HG02973 (cell line): ENCODE data around the gene ARPP21.

Experiments
- ATAC-seq: cut with Tn5 transposase; IDR thresholded peaks from one replicate; pipeline ENCODE4 v1.9.1; 2021; ENCODE audit warnings: moderate library complexity; ENCODE audit not compliant: unreplicated experiment

ARPP21 gene

GRCh38 chr3:35733341-35733740, 94.0 kb downstream of the ARPP21 start:
- no peak for ATAC-seq

GRCh38 chr3:35733864-35734263, 94.5 kb downstream of the ARPP21 start:
- ATAC-seq: no peak

GRCh38 chr3:35737080-35737479, 97.8 kb downstream of the ARPP21 start:
- no peak for ATAC-seq

- no peak for ATAC-seq
These were observed 98.2 kb downstream of the ARPP21 start for GRCh38 chr3:35737527-35737926.

GRCh38 chr3:35737934-35738706, 98.8 kb downstream of the ARPP21 start:
- ATAC-seq: no peak

- ATAC-seq: no peak
These were observed 100.0 kb downstream of the ARPP21 start for GRCh38 chr3:35739181-35739809.

GRCh38 chr3:35739964-35740527, 100.7 kb downstream of the ARPP21 start:
- ATAC-seq: no peak

GRCh38 chr3:35743218-35743617, 103.9 kb downstream of the ARPP21 start:
- no peak for ATAC-seq

GRCh38 chr3:35744419-35744818, 105.1 kb downstream of the ARPP21 start:
- ATAC-seq: no peak

GRCh38 chr3:35745351-35745750, 106.0 kb downstream of the ARPP21 start:
- ATAC-seq: no peak

GRCh38 chr3:35745802-35746484, 106.6 kb downstream of the ARPP21 start:
- ATAC-seq: no peak

GRCh38 chr3:35746492-35746891, 107.2 kb downstream of the ARPP21 start:
- no peak for ATAC-seq

GRCh38 chr3:35748144-35748543, 108.8 kb downstream of the ARPP21 start:
- ATAC-seq: no peak

- no peak for ATAC-seq
These were observed 111.9 kb downstream of the ARPP21 start for GRCh38 chr3:35751207-35751606.

- no peak for ATAC-seq
These were observed 118.8 kb downstream of the ARPP21 start for GRCh38 chr3:35757991-35758757.

- no peak for ATAC-seq
These were observed 120.8 kb downstream of the ARPP21 start for GRCh38 chr3:35760146-35760545.

GRCh38 chr3:35761311-35761710, 122.0 kb downstream of the ARPP21 start:
- ATAC-seq: no peak

GRCh38 chr3:35772381-35773015, 133.2 kb downstream of the ARPP21 start:
- no peak for ATAC-seq

- ATAC-seq: no peak
These were observed 134.1 kb downstream of the ARPP21 start for GRCh38 chr3:35773417-35773816.

- ATAC-seq: no peak
These were observed 137.0 kb downstream of the ARPP21 start for GRCh38 chr3:35776346-35776745.
